PFSK-1 (cell line): ENCODE measurements around the gene USP53.

Source experiments
- FOXP2 ChIP-seq: optimal IDR thresholded peaks from 2 replicates; pipeline ENCODE3; 2011; ENCODE audit warnings: borderline replicate concordance, control low read depth, inconsistent platforms; ENCODE audit not compliant: insufficient read depth; ENCODE audit errors: extremely low read length, extremely low read depth
- POLR2AphosphoS5 ChIP-seq: IDR thresholded peaks from 2 replicates; pipeline ENCODE4 v1.6.1; 2012; ENCODE audit warnings: low read depth, mild to moderate bottlenecking, control low read depth, low read length, moderate library complexity
- SIN3A ChIP-seq: IDR thresholded peaks from 2 replicates; pipeline ENCODE4 v1.6.1; 2012; ENCODE audit warnings: mild to moderate bottlenecking, low read length, moderate library complexity, borderline replicate concordance; ENCODE audit not compliant: insufficient read depth
- TAF1 ChIP-seq: IDR thresholded peaks from 2 replicates; pipeline ENCODE4 v1.6.1; 2012; ENCODE audit warnings: low read length, control low read depth, borderline replicate concordance; ENCODE audit not compliant: insufficient read depth
- TF ChIP-seq, protein P1 (sequence below), 2 experiments: IDR thresholded peaks; 2 replicates each; pipeline versions ENCODE4 v1.6.1 to v1.8.0; 2011 to 2012; ENCODE audit warnings: low read depth in 2 of 2, low read length in 2 of 2, control low read depth in 1 of 2, inconsistent platforms in 1 of 2, mild to moderate bottlenecking in 1 of 2, moderate library complexity in 1 of 2; ENCODE audit not compliant: insufficient read depth in 1 of 2

The USP53 gene

GRCh38 chr4:119231491-119231890 is 19.0 kb downstream of the USP53 start:
- TF ChIP-seq SIN3A: no peak
- no peak for TF ChIP-seq POLR2AphosphoS5
- TF ChIP-seq TAF1: no peak
- no peak for TF ChIP-seq FOXP2
- TF ChIP-seq, protein P1, sequence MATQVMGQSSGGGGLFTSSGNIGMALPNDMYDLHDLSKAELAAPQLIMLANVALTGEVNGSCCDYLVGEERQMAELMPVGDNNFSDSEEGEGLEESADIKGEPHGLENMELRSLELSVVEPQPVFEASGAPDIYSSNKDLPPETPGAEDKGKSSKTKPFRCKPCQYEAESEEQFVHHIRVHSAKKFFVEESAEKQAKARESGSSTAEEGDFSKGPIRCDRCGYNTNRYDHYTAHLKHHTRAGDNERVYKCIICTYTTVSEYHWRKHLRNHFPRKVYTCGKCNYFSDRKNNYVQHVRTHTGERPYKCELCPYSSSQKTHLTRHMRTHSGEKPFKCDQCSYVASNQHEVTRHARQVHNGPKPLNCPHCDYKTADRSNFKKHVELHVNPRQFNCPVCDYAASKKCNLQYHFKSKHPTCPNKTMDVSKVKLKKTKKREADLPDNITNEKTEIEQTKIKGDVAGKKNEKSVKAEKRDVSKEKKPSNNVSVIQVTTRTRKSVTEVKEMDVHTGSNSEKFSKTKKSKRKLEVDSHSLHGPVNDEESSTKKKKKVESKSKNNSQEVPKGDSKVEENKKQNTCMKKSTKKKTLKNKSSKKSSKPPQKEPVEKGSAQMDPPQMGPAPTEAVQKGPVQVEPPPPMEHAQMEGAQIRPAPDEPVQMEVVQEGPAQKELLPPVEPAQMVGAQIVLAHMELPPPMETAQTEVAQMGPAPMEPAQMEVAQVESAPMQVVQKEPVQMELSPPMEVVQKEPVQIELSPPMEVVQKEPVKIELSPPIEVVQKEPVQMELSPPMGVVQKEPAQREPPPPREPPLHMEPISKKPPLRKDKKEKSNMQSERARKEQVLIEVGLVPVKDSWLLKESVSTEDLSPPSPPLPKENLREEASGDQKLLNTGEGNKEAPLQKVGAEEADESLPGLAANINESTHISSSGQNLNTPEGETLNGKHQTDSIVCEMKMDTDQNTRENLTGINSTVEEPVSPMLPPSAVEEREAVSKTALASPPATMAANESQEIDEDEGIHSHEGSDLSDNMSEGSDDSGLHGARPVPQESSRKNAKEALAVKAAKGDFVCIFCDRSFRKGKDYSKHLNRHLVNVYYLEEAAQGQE (IDR thresholded peaks at IDR 0.05; ENCODE audit: insufficient read depth in 1 of 2, low read depth in 2 of 2, low read length in 2 of 2): no peak

- TF ChIP-seq POLR2AphosphoS5 (no peak), SIN3A (no peak)
- TF ChIP-seq, protein P1 (IDR thresholded peaks at IDR 0.05; ENCODE audit: insufficient read depth in 1 of 2, low read depth in 2 of 2, low read length in 2 of 2): no peak
Observed at GRCh38 chr4:119232286-119232685, 19.8 kb downstream of the USP53 start.

DNA sequence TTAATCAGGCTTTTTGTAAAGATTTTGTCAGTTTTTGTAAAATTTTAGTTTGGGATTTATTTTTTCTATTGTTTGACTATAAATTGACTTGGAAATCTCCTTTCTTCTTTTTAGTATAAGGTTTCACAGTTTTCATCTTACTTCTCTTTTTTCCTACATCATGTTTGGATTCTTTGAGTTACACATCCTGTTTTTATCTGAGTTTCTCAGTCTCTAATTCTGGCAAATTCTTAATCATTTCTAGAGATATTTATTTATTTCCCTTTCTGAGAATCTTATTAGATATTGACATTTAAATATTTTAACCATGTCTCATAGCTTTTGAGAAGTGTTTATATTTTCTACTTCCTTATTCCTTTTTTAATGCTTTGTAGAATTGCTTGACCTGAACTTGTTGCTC is 20.7 kb downstream of the USP53 start:
- TF ChIP-seq TAF1 (no peak), FOXP2 (no peak)

DNA sequence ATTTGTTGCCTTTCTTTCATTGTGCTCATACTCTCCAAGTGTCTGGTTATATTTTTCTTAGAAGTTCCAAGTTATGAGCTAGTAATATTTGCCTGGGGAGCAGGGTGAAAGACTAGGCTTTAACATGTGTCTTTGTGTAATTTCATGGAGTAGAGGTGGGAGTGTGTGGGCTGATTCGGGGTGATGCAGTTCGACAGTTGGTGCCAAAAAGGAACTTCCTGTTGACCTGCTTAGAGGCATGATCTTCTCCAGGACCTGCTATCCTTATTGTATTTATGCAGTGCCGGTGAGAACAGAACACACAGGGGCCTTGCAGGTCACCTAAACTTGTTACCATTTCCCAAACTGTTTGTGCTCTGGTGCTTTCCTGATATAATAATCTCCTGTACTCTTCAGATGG is 21.2 kb downstream of the USP53 start:
- no peak for TF ChIP-seq FOXP2
- TF ChIP-seq, protein P1 (IDR thresholded peaks at IDR 0.05; ENCODE audit: insufficient read depth in 1 of 2, low read depth in 2 of 2, low read length in 2 of 2): no peak
- TF ChIP-seq TAF1: no peak
- TF ChIP-seq POLR2AphosphoS5: no peak
- no peak for TF ChIP-seq SIN3A

GRCh38 chr4:119237201-119237600 is 24.7 kb downstream of the USP53 start:
- no peak for TF ChIP-seq FOXP2
- TF ChIP-seq TAF1: no peak
- TF ChIP-seq, protein P1 (IDR thresholded peaks at IDR 0.05; ENCODE audit: insufficient read depth in 1 of 2, low read depth in 2 of 2, low read length in 2 of 2): no peak
- no peak for TF ChIP-seq POLR2AphosphoS5
- no peak for TF ChIP-seq SIN3A

- TF ChIP-seq, protein P1 (IDR thresholded peaks at IDR 0.05; ENCODE audit: insufficient read depth in 1 of 2, low read depth in 2 of 2, low read length in 2 of 2): no peak
- TF ChIP-seq TAF1 (no peak), SIN3A (no peak), POLR2AphosphoS5 (no peak), FOXP2 (no peak)
Observed at GRCh38 chr4:119237642-119238041, 25.1 kb downstream of the USP53 start.
